ENCODE results near the gene ZNF268.
"Not testable (repeated sequence)": the region's sequence is repeated elsewhere in the genome, so short reads cannot be mapped to it uniquely, and the experiment has no call there.

Gene ZNF268

GRCh38 chr12:133251732-133252131, 70.4 kb downstream of the ZNF268 start:
- no peaks in the 10 kb centered on the region for H3K36me3 ChIP-seq
- no peak for TF ChIP-seq CTCF (IDR thresholded peaks at IDR 0.05; ENCODE audit: low read depth, low read length)
- DNase-seq: no peak
- H3K27me3 ChIP-seq: no peaks in the 10 kb centered on the region
- H3K4me3 ChIP-seq (ENCODE audit: low read depth, low read length): no peak overlapping the region
- no peaks in the 10 kb centered on the region for H3K9me3 ChIP-seq
- H3K4me1 ChIP-seq: no peaks in the 10 kb centered on the region

GRCh38 chr12:133255833-133256232, 74.5 kb downstream of the ZNF268 start:
- H3K27me3 ChIP-seq; H3K9me3 ChIP-seq; DNase-seq; H3K36me3 ChIP-seq; H3K4me1 ChIP-seq; H3K4me3 ChIP-seq (ENCODE audit: low read depth, low read length): not testable (repeated sequence)

GRCh38 chr12:133256321-133256720, 75.0 kb downstream of the ZNF268 start:
- no peaks in the 10 kb centered on the region for H3K36me3 ChIP-seq
- no peaks in the 10 kb centered on the region for H3K9me3 ChIP-seq
- DNase-seq: no peak
- no peak overlapping the region for H3K4me3 ChIP-seq (ENCODE audit: low read depth, low read length)
- H3K4me1 ChIP-seq: no peaks in the 10 kb centered on the region
- TF ChIP-seq CTCF (IDR thresholded peaks at IDR 0.05; ENCODE audit: low read depth, low read length): no peak
- H3K27me3 ChIP-seq: no peaks in the 10 kb centered on the region

- H3K4me3 ChIP-seq (ENCODE audit: low read depth, low read length): no peak overlapping the region
- H3K9me3 ChIP-seq: no peaks in the 10 kb centered on the region
- no peaks in the 10 kb centered on the region for H3K27me3 ChIP-seq
- no peak for TF ChIP-seq CTCF (IDR thresholded peaks at IDR 0.05; ENCODE audit: low read depth, low read length)
- DNase-seq: no peak
- no peaks in the 10 kb centered on the region for H3K4me1 ChIP-seq
- no peaks in the 10 kb centered on the region for H3K36me3 ChIP-seq
These were observed 82.9 kb downstream of the ZNF268 start for GRCh38 chr12:133264173-133264572.
